NOMO-1 treated with dmso at 0.1 percent for 144 hours (cell line): ENCODE data around the gene CD86.
"Not testable (repeated sequence)": the region's sequence is repeated elsewhere in the genome, so short reads cannot be mapped to it uniquely, and the experiment has no call there.

Source experiments
- DNase-seq: peaks from one replicate; lab custom pipeline; 2025; ENCODE audit not compliant: unreplicated experiment; lab: John Stamatoyannopoulos, UW

CD86 gene

GRCh38 chr3:122148941-122149627 lies 93.9 kb downstream of the CD86 start:
- DNase-seq: no peak

GRCh38 chr3:122151480-122151879 lies 96.3 kb downstream of the CD86 start:
- no peak for DNase-seq

GRCh38 chr3:122164983-122165382 lies 109.8 kb downstream of the CD86 start:
- not testable (repeated sequence) for DNase-seq

GRCh38 chr3:122167630-122168029 lies 112.5 kb downstream of the CD86 start:
- no peak for DNase-seq

GRCh38 chr3:122168044-122168443 lies 112.9 kb downstream of the CD86 start:
- DNase-seq: no peak

GRCh38 chr3:122169911-122170310 lies 114.7 kb downstream of the CD86 start:
- no peak for DNase-seq
